AG10803 (cell line): ENCODE data around the gene PRKCE.

Experiments used
- DNase-seq: peaks from one replicate; pipeline ENCODE4 v3.0.0; 2010; ENCODE audit warnings: low read depth
- H3K4me3 ChIP-seq: 2 replicates; pipeline ENCODE4 v1.5.1; 2011; ENCODE audit warnings: mild to moderate bottlenecking, low read length, control low read depth
- TF ChIP-seq, protein P1 (sequence below): conservative IDR thresholded peaks from 2 replicates; pipeline ENCODE4 v1.5.1; 2011; ENCODE audit warnings: mild to moderate bottlenecking, low read length, control low read depth, inconsistent platforms

The PRKCE gene

DNA sequence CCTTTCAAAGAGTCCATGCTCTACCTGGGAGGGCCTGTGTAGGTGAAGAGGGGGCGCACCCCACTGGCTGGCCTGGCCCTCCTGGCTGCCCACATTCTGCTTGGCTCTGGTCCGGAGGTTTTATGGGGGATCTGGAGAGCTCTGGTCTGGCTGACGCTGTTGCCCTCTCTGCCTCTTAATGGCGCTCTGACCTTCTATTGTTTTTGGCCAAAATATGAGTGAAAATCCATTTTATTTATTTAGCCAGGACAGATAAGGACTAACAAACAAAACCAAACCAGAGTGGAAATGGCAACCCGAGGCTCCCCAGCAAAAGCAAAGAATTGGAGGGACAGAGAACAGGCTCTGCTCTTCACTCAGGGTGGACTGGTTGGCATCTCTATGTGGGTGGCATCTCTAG lies 45.7 kb downstream of the PRKCE start:
- H3K4me3 ChIP-seq: no peak overlapping the region
- no peak for DNase-seq
- TF ChIP-seq, protein P1, sequence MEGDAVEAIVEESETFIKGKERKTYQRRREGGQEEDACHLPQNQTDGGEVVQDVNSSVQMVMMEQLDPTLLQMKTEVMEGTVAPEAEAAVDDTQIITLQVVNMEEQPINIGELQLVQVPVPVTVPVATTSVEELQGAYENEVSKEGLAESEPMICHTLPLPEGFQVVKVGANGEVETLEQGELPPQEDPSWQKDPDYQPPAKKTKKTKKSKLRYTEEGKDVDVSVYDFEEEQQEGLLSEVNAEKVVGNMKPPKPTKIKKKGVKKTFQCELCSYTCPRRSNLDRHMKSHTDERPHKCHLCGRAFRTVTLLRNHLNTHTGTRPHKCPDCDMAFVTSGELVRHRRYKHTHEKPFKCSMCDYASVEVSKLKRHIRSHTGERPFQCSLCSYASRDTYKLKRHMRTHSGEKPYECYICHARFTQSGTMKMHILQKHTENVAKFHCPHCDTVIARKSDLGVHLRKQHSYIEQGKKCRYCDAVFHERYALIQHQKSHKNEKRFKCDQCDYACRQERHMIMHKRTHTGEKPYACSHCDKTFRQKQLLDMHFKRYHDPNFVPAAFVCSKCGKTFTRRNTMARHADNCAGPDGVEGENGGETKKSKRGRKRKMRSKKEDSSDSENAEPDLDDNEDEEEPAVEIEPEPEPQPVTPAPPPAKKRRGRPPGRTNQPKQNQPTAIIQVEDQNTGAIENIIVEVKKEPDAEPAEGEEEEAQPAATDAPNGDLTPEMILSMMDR: no peak

DNA sequence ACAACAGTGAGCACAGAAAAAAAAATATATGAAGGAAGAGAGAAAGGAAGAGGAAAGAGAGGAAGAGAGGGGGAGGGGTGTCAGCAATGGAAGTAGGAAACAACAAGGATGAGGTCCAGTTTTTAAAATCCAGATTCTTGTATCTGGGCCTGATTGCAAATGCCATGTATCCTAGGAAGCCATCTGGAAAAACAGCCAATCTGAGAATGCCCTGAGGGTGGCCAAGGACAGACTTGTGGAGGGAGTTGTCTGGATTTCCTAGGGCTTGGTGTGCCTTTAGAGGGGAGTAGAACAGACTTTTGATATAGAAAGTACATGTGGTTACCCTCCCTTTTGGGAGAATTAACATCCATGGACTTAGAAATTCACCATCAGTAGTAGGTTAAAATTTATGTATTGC lies 47.1 kb downstream of the PRKCE start:
- H3K4me3 ChIP-seq: no peak overlapping the region

DNA sequence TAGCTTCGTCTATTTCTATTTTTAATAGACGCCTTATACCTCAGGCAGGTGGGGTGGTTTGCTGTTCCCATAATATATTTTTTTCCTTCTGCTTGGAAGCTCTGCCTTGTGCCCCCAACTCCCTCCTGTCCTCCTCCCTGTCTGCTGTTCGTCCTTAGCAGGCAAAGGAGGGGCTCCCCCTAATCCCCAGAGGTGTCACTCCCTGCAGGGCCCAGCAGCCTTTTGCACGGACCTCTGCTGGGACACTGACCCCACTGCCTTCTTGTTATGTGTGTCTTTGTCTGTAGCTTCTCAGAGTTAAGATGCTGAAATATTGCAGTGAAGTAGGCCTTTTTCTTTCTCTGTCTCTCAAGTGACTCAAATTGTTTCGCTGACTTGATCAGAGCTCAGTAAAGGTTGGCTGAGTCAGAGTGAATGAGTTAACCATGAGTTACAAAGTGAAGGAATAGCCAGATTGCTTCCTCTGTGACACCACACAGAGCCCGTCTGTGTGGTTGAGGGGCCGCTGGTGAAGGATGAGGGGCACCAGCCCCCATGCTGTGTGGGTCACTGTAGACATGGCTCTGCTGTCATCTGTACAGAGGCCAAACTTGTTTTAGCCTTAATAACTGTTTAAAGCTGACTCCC lies 47.7 kb downstream of the PRKCE start:
- TF ChIP-seq, protein P1: no peak
- H3K4me3 ChIP-seq: no peak overlapping the region
- DNase-seq: peak; percentile 65

More for the DNA sequence above, 47.1 kb downstream of the PRKCE start:
- TF ChIP-seq, protein P1: no peak
- no peak for DNase-seq

DNA sequence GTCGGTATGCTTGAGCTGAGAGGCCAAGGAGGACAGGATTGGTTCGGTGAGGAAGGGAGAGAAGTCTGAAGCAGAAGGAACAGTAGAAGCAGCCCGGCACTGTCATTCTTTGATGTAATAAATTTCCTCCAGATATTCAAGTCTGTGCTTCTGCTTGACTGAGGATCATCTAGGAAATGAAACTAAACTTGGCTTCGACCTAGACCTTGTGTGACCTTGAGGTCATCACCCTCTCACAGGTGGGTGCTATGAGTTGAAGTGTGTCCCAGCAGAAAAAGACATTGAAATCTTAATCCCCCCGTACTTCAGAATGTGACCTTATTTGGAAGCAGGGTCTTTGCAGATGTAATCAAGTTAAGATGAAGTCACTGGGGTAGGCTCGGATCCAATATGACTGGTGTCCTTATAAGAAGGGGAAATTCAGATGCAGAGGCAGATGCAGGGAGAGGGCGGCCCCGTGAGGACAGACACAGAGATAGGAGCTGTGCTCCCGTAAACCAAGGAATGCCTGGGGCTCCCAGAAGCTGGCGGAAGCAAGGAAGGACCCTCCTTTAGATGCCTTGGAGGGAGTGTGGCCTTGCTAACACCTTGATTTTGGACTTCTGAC lies 49.0 kb downstream of the PRKCE start:
- no peak for DNase-seq
- TF ChIP-seq, protein P1: no peak
- H3K4me3 ChIP-seq: no peak overlapping the region

DNA sequence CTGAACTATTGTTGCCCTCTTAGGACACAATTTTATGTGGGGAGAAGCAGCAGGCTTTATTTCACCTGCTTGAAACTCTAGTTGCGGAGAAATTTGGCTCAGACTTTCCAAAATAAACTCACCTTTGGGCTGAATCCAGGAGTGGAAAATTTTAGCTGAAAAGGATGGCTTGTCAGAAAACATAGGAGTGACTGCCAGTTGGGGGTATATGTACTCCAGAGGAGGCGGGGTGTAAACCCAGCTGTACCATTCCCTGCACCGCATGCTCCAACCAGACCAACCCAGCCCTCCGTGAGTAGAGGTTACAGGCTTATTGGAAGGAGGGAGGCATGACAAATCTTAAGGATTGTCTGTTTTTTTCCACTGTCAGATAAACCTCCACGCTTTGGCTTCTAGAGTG lies 53.8 kb downstream of the PRKCE start:
- H3K4me3 ChIP-seq: no peak overlapping the region
- TF ChIP-seq, protein P1: no peak
- DNase-seq: no peak

DNA sequence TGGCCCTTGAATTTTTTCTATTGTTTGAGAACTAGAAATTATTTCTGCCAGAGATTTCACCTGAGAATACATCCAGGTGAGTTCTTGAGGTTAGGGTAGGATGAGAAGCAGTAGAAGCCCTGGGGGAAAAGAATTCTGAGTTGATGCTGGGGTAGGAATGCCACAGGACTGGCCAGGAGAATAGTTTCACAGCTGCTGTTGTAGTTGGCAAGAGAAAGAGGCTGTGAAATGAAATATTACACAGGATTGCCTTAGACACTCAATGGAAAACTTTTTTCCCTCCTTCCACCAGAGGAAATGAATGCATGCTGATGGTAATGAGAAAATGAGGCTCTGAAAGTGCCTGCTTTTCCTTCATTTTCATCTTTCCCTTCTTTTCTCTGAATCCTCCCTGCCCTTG lies 54.6 kb downstream of the PRKCE start:
- TF ChIP-seq, protein P1: no peak
- no peak overlapping the region for H3K4me3 ChIP-seq
- peak; percentile 69 for DNase-seq

DNA sequence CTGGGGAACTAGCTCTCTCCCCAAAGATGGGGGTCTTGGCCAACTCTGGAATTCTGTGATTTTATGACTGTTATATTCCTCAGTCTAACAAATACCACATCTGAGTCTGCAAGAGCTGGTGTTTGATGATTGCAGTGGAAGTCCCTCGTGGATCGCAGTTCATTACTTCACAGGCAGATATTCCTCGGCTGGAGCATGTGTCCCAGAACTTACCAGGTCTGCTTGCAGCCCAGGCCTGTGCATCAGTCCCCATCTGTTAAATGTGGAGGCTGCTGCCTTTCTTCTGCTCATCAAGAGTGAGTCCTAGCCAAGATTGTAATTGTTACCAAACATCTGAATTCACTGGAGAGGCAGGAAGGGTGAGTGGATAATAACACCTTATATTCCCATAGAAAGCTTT lies 55.5 kb downstream of the PRKCE start:
- no peak overlapping the region for H3K4me3 ChIP-seq
- peak; percentile 38 for DNase-seq
- TF ChIP-seq, protein P1: no peak
